ENCODE measurements around the gene AMFR. TPM values are rescaled to one million over a fixed set of nuclear protein-coding genes. Genes with fewer than 3 reads are reported as not detected.
A peak's percentile ranks its signal among the peaks of the same experiment; 100 is the strongest.

The AMFR gene
- polyA plus RNA-seq (2013, experiment 1 of 2) = 39.4 TPM
- polyA plus RNA-seq (2013, experiment 2 of 2) = 38.6 TPM

DNA sequence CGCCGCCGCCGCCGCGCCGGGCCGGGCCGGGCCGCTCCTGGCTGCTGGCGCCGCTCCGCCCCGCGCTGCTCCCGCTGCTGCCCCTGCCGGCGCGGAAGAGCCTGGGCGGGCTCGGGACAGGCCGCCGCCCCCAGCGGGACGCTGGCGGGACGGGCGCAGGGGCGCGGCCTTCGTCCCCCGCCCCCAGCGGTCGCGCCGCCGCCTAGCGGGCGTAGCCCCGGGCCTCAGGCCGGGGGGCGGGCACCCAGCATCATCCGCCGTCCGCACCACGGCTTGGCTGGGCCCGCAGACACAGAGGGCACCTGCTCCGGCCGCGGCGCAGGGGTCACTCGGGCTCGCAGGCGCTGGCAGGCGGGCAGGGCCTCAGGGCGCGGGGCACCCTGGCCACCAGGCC is at the start of gene AMFR:
TSS of gene AMFR (minus strand) at position 107 of the 394 bp plus-strand sequence. CDS start 218 bp downstream, outside the sequence.
- WGBS = under 1% methylated on average over 38 of the region's 57 CpGs
- Histone ChIP-seq H4K8ac (ENCODE audit: low read length) (peak within 1 kb of the TSS; percentile 84), H2BK15ac (ENCODE audit: low read depth, poor library complexity, severe bottlenecking) (peak within 1 kb of the TSS; percentile 77)

DNA sequence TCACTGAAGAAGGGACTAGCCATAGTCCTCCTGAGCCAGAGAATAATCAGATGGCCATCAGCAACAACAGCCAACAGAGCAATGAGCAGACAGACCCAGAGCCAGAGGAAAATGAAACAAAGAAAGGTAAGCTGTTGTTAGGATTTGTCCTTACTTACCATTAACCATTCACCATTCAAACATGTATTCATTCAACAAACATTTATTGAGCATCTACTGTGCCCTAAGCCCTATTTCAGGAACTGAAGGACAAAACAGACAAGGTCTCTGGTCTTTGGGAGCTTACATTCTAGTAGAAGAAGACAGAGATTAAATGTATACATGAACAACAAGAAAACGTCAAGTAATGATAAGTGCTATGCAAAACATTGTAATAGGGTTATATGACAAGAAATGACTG is 45.3 kb upstream of the AMFR start:
- no peak overlapping the region for H2BK12ac ChIP-seq (ENCODE audit: low read length in 2 of 2)
- H3K18ac ChIP-seq (ENCODE audit: low read depth in 1 of 2, low read length in 2 of 2) = no peak overlapping the region
- WGBS = 100% methylated on average over 1 of the region's 1 CpG
- peaks cover 14% of the 10 kb centered on the region for H3K79me1 ChIP-seq (replicated peaks; ENCODE audit: low read length, poor library complexity, severe bottlenecking)
- H3K4me3 ChIP-seq (ENCODE audit: insufficient read depth in 1 of 2, low read depth in 1 of 2, low read length in 2 of 2) = no peak overlapping the region
- H3K36me3 ChIP-seq (ENCODE audit: control insufficient read depth in 1 of 2, insufficient read depth in 2 of 2, low read depth in 1 of 2, low read length in 2 of 2) = peaks cover 26 to 97% of the 10 kb centered on the region in 2 experiments
- no peak overlapping the region for H3K14ac ChIP-seq (ENCODE audit: low read length in 2 of 2)
- H2BK15ac ChIP-seq (ENCODE audit: low read depth, poor library complexity, severe bottlenecking) = no peak overlapping the region
- no peak overlapping the region for H3K4ac ChIP-seq (ENCODE audit: low read depth in 1 of 2, low read length in 2 of 2)
- no peak overlapping the region for H4K8ac ChIP-seq (ENCODE audit: low read length)
- DNase-seq = no peak
- no peak overlapping the region for H3K27ac ChIP-seq (ENCODE audit: low read length, poor library complexity, severe bottlenecking)
- H3K23ac ChIP-seq (ENCODE audit: low read length in 2 of 2) = no peak overlapping the region
- H2BK5ac ChIP-seq (ENCODE audit: low read depth, low read length, poor library complexity, severe bottlenecking) = no peak overlapping the region
- no peaks in the 10 kb centered on the region for H3K4me1 ChIP-seq (ENCODE audit: control insufficient read depth, insufficient read depth, low read depth, low read length)
- no peaks in the 10 kb centered on the region for H3K9me3 ChIP-seq (ENCODE audit: control insufficient read depth, low read length)
- H2BK120ac ChIP-seq (ENCODE audit: low read depth, low read length) = no peak overlapping the region
- H3K9ac ChIP-seq (ENCODE audit: low read length) = no peak overlapping the region
- H2AFZ ChIP-seq (ENCODE audit: low read depth, low read length) = no peak overlapping the region
- H4K91ac ChIP-seq (ENCODE audit: low read length) = no peak overlapping the region
- H3K27me3 ChIP-seq (ENCODE audit: control insufficient read depth in 1 of 2, insufficient read depth in 1 of 2, low read length in 2 of 2) = no peaks in the 10 kb centered on the region
- H2AK5ac ChIP-seq (ENCODE audit: low read length, severe bottlenecking) = no peak overlapping the region
- no peak overlapping the region for H3K4me2 ChIP-seq (ENCODE audit: low read length, poor library complexity, severe bottlenecking)

More for the DNA sequence above, at the start of gene AMFR:
- peak within 1 kb of the TSS; percentile 83 to 92 for H3K14ac ChIP-seq (ENCODE audit: low read length in 2 of 2)
- peak within 1 kb of the TSS; percentile 84 to 96 for H3K4me3 ChIP-seq (ENCODE audit: insufficient read depth in 1 of 2, low read depth in 1 of 2, low read length in 2 of 2)
- no peak within 1 kb of the TSS for H2BK5ac ChIP-seq (ENCODE audit: low read depth, low read length, poor library complexity, severe bottlenecking)
- H3K9ac ChIP-seq (ENCODE audit: low read length) = peak within 1 kb of the TSS; percentile 91
- peak; percentile 83 for DNase-seq
- peak within 1 kb of the TSS; percentile 96 to 97 for H3K18ac ChIP-seq (ENCODE audit: low read depth in 1 of 2, low read length in 2 of 2)
- peak within 1 kb of the TSS; percentile 85 for H2BK120ac ChIP-seq (ENCODE audit: low read depth, low read length)
- H2BK12ac ChIP-seq (ENCODE audit: low read length in 2 of 2) = peak within 1 kb of the TSS in 1 of 2 experiments; percentile 70
- peaks cover 2 to 12% of the 10 kb centered on the region in 2 experiments for H3K36me3 ChIP-seq (ENCODE audit: control insufficient read depth in 1 of 2, insufficient read depth in 2 of 2, low read depth in 1 of 2, low read length in 2 of 2)
- peak within 1 kb of the TSS; percentile 90 for H2AFZ ChIP-seq (ENCODE audit: low read depth, low read length)
- peak within 1 kb of the TSS; percentile 86 for H3K4me2 ChIP-seq (ENCODE audit: low read length, poor library complexity, severe bottlenecking)
- peak within 1 kb of the TSS; percentile 87 to 88 for H3K4ac ChIP-seq (ENCODE audit: low read depth in 1 of 2, low read length in 2 of 2)
- peak within 1 kb of the TSS; percentile 72 for H4K91ac ChIP-seq (ENCODE audit: low read length)
- no peak within 1 kb of the TSS for H3K23ac ChIP-seq (ENCODE audit: low read length in 2 of 2)
- no peaks in the 10 kb centered on the region for H3K9me3 ChIP-seq (ENCODE audit: control insufficient read depth, low read length)
- H3K27me3 ChIP-seq (ENCODE audit: control insufficient read depth in 1 of 2, insufficient read depth in 1 of 2, low read length in 2 of 2) = no peaks in the 10 kb centered on the region
- H3K27ac ChIP-seq (ENCODE audit: low read length, poor library complexity, severe bottlenecking) = no peak within 1 kb of the TSS
- peaks cover 6% of the 10 kb centered on the region for H3K79me1 ChIP-seq (replicated peaks; ENCODE audit: low read length, poor library complexity, severe bottlenecking)
- H3K4me1 ChIP-seq (ENCODE audit: control insufficient read depth, insufficient read depth, low read depth, low read length) = peaks cover 8% of the 10 kb centered on the region
- H2AK5ac ChIP-seq (ENCODE audit: low read length, severe bottlenecking) = no peak within 1 kb of the TSS

GRCh38 chr16:56470232-56470631 is 44.9 kb upstream of the AMFR start:
- Histone ChIP-seq H2AFZ (ENCODE audit: low read depth, low read length) (no peak overlapping the region), H4K8ac (ENCODE audit: low read length) (no peak overlapping the region), H3K18ac (ENCODE audit: low read depth in 1 of 2, low read length in 2 of 2) (no peak overlapping the region), H2BK120ac (ENCODE audit: low read depth, low read length) (no peak overlapping the region), H3K4me1 (ENCODE audit: control insufficient read depth, insufficient read depth, low read depth, low read length) (no peaks in the 10 kb centered on the region), H4K91ac (ENCODE audit: low read length) (no peak overlapping the region), H2BK12ac (ENCODE audit: low read length in 2 of 2) (no peak overlapping the region), H3K4me3 (ENCODE audit: insufficient read depth in 1 of 2, low read depth in 1 of 2, low read length in 2 of 2) (no peak overlapping the region), H3K9me3 (ENCODE audit: control insufficient read depth, low read length) (no peaks in the 10 kb centered on the region), H2BK5ac (ENCODE audit: low read depth, low read length, poor library complexity, severe bottlenecking) (no peak overlapping the region), H3K9ac (ENCODE audit: low read length) (no peak overlapping the region), H3K79me1 (replicated peaks; ENCODE audit: low read length, poor library complexity, severe bottlenecking) (peaks cover 13% of the 10 kb centered on the region), H3K4ac (ENCODE audit: low read depth in 1 of 2, low read length in 2 of 2) (no peak overlapping the region), H3K27me3 (ENCODE audit: control insufficient read depth in 1 of 2, insufficient read depth in 1 of 2, low read length in 2 of 2) (no peaks in the 10 kb centered on the region), H3K27ac (ENCODE audit: low read length, poor library complexity, severe bottlenecking) (no peak overlapping the region), H2AK5ac (ENCODE audit: low read length, severe bottlenecking) (no peak overlapping the region), H3K4me2 (ENCODE audit: low read length, poor library complexity, severe bottlenecking) (no peak overlapping the region), H3K36me3 (ENCODE audit: control insufficient read depth in 1 of 2, insufficient read depth in 2 of 2, low read depth in 1 of 2, low read length in 2 of 2) (peaks cover 26 to 97% of the 10 kb centered on the region in 2 experiments), H3K14ac (ENCODE audit: low read length in 2 of 2) (no peak overlapping the region), H2BK15ac (ENCODE audit: low read depth, poor library complexity, severe bottlenecking) (no peak overlapping the region), H3K23ac (ENCODE audit: low read length in 2 of 2) (no peak overlapping the region)
- no peak for DNase-seq
- WGBS = 96% methylated on average over 3 of the region's 3 CpGs

DNA sequence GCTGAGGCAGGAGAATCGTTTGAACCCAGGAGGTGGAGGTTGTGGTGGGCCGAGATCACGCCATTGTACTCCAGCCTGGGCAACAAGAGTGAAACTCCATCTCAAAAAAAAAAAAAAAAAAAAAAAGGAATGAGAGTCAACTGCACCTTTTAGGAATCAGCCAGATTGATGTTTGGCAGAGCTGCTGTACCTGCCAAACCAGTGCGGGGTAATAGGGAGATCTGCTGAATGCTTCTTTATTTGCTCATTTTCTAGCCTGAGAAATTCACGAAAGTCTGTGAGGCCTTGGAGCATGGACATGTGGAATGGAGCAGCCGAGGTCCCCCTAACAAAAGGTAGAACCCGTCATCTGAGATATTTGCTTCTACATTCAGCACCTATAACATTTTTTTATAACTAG is 44.4 kb upstream of the AMFR start:
- Histone ChIP-seq H3K4me2 (ENCODE audit: low read length, poor library complexity, severe bottlenecking) (no peak overlapping the region), H2BK15ac (ENCODE audit: low read depth, poor library complexity, severe bottlenecking) (no peak overlapping the region), H3K9ac (ENCODE audit: low read length) (no peak overlapping the region), H3K79me1 (replicated peaks; ENCODE audit: low read length, poor library complexity, severe bottlenecking) (peaks cover 13% of the 10 kb centered on the region), H4K8ac (ENCODE audit: low read length) (no peak overlapping the region), H3K9me3 (ENCODE audit: control insufficient read depth, low read length) (no peaks in the 10 kb centered on the region), H3K36me3 (ENCODE audit: control insufficient read depth in 1 of 2, insufficient read depth in 2 of 2, low read depth in 1 of 2, low read length in 2 of 2) (peaks cover 26 to 95% of the 10 kb centered on the region in 2 experiments), H4K91ac (ENCODE audit: low read length) (no peak overlapping the region), H3K27me3 (ENCODE audit: control insufficient read depth in 1 of 2, insufficient read depth in 1 of 2, low read length in 2 of 2) (no peaks in the 10 kb centered on the region), H3K4me1 (ENCODE audit: control insufficient read depth, insufficient read depth, low read depth, low read length) (no peaks in the 10 kb centered on the region), H3K4ac (ENCODE audit: low read depth in 1 of 2, low read length in 2 of 2) (no peak overlapping the region), H2BK120ac (ENCODE audit: low read depth, low read length) (no peak overlapping the region), H3K23ac (ENCODE audit: low read length in 2 of 2) (no peak overlapping the region), H2AK5ac (ENCODE audit: low read length, severe bottlenecking) (no peak overlapping the region), H2BK5ac (ENCODE audit: low read depth, low read length, poor library complexity, severe bottlenecking) (no peak overlapping the region), H3K4me3 (ENCODE audit: insufficient read depth in 1 of 2, low read depth in 1 of 2, low read length in 2 of 2) (no peak overlapping the region), H2AFZ (ENCODE audit: low read depth, low read length) (no peak overlapping the region), H3K18ac (ENCODE audit: low read depth in 1 of 2, low read length in 2 of 2) (no peak overlapping the region), H3K27ac (ENCODE audit: low read length, poor library complexity, severe bottlenecking) (no peak overlapping the region), H2BK12ac (ENCODE audit: low read length in 2 of 2) (no peak overlapping the region), H3K14ac (ENCODE audit: low read length in 2 of 2) (no peak overlapping the region)
- DNase-seq = no peak
- 100% methylated on average over 2 of the region's 7 CpGs for WGBS

All from mesenchymal stem cell (in vitro differentiated cells and primary cell).